ENCODE measurements around the gene USP3. TPM values are rescaled to one million over a fixed set of nuclear protein-coding genes. Genes with fewer than 3 reads are reported as not detected.

USP3 gene
- total RNA-seq, 1 donor from 2014 or later: 46.3 TPM

DNA sequence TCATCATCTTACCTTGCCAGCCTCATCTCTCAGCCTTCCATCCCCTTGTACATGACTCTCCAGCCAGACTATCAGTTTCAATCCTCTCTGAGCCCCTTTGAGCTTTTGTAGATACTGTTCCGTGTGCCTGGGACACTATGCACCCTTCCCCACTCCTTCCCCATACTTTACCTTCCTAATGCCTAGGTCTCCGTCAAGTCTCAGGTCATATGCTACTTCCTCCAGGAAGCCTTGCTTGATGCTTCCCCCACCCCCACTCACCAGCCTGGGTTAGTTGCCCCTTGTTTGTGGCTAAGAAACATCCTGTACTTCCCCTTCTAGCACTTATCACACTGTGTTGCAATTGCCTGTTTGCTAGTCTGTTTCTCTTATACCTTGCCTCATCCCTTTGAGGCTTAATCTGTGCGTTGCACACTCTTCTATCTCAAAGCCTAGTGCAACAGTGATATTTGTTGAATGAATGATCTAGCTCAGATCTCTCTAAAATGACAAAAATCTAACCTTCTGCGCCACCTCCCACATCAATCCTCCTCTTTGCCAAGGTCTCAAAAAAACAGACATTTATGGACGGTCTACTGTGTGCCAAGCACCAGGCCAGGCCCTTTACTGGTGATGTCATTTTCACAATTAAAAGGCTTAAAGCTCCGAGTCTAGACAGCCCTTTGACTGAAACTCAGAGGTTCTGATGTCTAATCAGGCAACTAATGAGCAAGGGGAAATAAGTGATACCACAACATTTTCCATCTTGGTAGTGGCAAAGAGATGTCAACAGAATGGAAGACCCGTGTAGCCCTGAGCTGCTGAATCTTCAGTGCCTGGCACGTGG lies 6.5 kb upstream of the USP3 start:
- H3K27me3 ChIP-seq (ENCODE audit: control insufficient read depth, insufficient read depth, low read length): no peaks in the 10 kb centered on the region
- no peak for DNase-seq (ENCODE audit: low read depth)
- no peaks in the 10 kb centered on the region for H3K36me3 ChIP-seq (ENCODE audit: control insufficient read depth, insufficient read depth, low read length)
- no peak overlapping the region for H3K4me3 ChIP-seq (ENCODE audit: low read depth, low read length)
- TF ChIP-seq, protein P1, sequence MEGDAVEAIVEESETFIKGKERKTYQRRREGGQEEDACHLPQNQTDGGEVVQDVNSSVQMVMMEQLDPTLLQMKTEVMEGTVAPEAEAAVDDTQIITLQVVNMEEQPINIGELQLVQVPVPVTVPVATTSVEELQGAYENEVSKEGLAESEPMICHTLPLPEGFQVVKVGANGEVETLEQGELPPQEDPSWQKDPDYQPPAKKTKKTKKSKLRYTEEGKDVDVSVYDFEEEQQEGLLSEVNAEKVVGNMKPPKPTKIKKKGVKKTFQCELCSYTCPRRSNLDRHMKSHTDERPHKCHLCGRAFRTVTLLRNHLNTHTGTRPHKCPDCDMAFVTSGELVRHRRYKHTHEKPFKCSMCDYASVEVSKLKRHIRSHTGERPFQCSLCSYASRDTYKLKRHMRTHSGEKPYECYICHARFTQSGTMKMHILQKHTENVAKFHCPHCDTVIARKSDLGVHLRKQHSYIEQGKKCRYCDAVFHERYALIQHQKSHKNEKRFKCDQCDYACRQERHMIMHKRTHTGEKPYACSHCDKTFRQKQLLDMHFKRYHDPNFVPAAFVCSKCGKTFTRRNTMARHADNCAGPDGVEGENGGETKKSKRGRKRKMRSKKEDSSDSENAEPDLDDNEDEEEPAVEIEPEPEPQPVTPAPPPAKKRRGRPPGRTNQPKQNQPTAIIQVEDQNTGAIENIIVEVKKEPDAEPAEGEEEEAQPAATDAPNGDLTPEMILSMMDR (IDR thresholded peaks at IDR 0.05; ENCODE audit: insufficient read depth, low read length, poor library complexity, severe bottlenecking): no peak

GRCh38 chr15:63499175-63499549 lies 5.2 kb upstream of the USP3 start:
- H3K27me3 ChIP-seq (ENCODE audit: control insufficient read depth, insufficient read depth, low read length): no peaks in the 10 kb centered on the region
- no peak overlapping the region for H3K4me3 ChIP-seq (ENCODE audit: low read depth, low read length)
- no peaks in the 10 kb centered on the region for H3K36me3 ChIP-seq (ENCODE audit: control insufficient read depth, insufficient read depth, low read length)
- TF ChIP-seq, protein P1 (IDR thresholded peaks at IDR 0.05; ENCODE audit: insufficient read depth, low read length, poor library complexity, severe bottlenecking): no peak
- DNase-seq (ENCODE audit: low read depth): no peak

GRCh38 chr15:63499611-63500010 lies 4.8 kb upstream of the USP3 start:
- DNase-seq (ENCODE audit: low read depth): no peak
- TF ChIP-seq, protein P1 (IDR thresholded peaks at IDR 0.05; ENCODE audit: insufficient read depth, low read length, poor library complexity, severe bottlenecking): no peak
- H3K36me3 ChIP-seq (ENCODE audit: control insufficient read depth, insufficient read depth, low read length): no peaks in the 10 kb centered on the region
- no peaks in the 10 kb centered on the region for H3K27me3 ChIP-seq (ENCODE audit: control insufficient read depth, insufficient read depth, low read length)
- no peak overlapping the region for H3K4me3 ChIP-seq (ENCODE audit: low read depth, low read length)

- no peak for DNase-seq (ENCODE audit: low read depth)
- Histone ChIP-seq H3K27me3 (ENCODE audit: control insufficient read depth, insufficient read depth, low read length) (no peaks in the 10 kb centered on the region), H3K36me3 (ENCODE audit: control insufficient read depth, insufficient read depth, low read length) (no peaks in the 10 kb centered on the region), H3K4me3 (ENCODE audit: low read depth, low read length) (no peak overlapping the region)
- TF ChIP-seq, protein P1 (IDR thresholded peaks at IDR 0.05; ENCODE audit: insufficient read depth, low read length, poor library complexity, severe bottlenecking): no peak
These were observed 3.8 kb upstream of the USP3 start for GRCh38 chr15:63500265-63501250.

DNA sequence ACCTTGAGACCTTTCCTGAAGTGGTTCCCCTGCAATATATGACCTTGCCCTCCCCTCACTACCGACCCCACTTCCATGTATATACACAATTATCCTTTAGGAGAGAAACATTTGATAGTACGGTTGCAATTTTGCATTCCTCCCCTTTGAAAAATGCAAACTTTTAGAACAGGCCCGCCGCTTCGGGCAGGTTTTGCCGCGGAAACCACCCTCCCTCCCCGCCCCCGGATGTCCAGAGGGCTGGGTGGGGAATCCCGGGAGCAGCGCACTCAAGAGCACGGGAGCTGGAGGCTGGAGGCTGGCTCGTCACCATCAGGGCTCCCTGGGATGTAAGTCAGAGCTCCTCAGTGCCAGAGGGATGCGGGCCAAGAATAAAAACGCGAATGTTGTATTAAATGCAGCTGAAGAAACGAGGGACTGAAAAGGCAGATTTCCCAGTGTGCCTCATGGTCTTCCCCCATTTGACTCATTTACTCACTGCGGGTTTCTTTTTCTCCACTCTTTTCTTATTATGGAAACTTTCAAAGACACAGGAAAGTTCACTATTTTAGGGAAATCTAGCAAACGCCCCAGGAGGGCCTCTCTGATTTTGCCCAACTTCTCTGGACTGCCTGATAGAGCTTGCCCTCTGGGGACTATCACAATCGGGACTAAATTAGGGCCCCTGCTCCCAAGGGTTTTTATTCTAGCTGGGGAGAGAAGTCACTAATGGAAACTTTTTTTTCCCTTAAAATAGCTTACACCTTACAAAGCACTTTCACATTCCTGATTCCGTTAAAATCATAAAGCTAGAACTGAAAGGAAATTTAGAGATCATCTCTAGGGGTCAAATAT lies 2.9 kb upstream of the USP3 start:
- TF ChIP-seq, protein P1 (IDR thresholded peaks at IDR 0.05; ENCODE audit: insufficient read depth, low read length, poor library complexity, severe bottlenecking): no peak
- DNase-seq (ENCODE audit: low read depth): peak; percentile 44
- Histone ChIP-seq H3K36me3 (ENCODE audit: control insufficient read depth, insufficient read depth, low read length) (no peaks in the 10 kb centered on the region), H3K27me3 (ENCODE audit: control insufficient read depth, insufficient read depth, low read length) (no peaks in the 10 kb centered on the region), H3K4me3 (ENCODE audit: low read depth, low read length) (no peak overlapping the region)
